Activated T-cell treated with anti-CD3 and anti-CD28 coated beads, Interleukin-2, amount 50 U/mL, for 72 hours (primary cell): ENCODE measurements around the gene EDAR. TPM values are rescaled to one million over a fixed set of nuclear protein-coding genes. Genes with fewer than 3 reads are reported as not detected.

Source experiments
- ATAC-seq, 2 donors: fragments of 150-1000 bp; cut with Tn5 transposase; replicated peaks in 1 of 2; 2 replicates each; pipeline ENCODE4 v1.10.0; 2021; ENCODE audit warnings: moderate library complexity in 2 of 2, mild to moderate bottlenecking in 1 of 2
- DNase-seq, 2 donors: peaks; one replicate each; pipeline ENCODE4 v3.0.0; 2021 to 2022; ENCODE audit warnings: mixed read lengths in 1 of 2
- H3K27ac Mint-ChIP-seq: one replicate; pipeline ENCODE4 v1.8.0; 2022; ENCODE audit warnings: mild to moderate bottlenecking, moderate library complexity, mixed read lengths
- H3K27me3 Mint-ChIP-seq: one replicate; pipeline ENCODE4 v1.8.0; 2022; ENCODE audit warnings: low read depth, mixed read lengths
- H3K36me3 Mint-ChIP-seq, 2 donors: one replicate each; pipeline ENCODE4 v1.8.0; 2022; ENCODE audit warnings: mixed read lengths in 2 of 2, mild to moderate bottlenecking in 1 of 2; ENCODE audit not compliant: insufficient read depth in 2 of 2
- H3K4me1 Mint-ChIP-seq: one replicate; pipeline ENCODE4 v1.8.0; 2022; ENCODE audit warnings: low read depth, mixed read lengths
- H3K4me3 Mint-ChIP-seq, 2 donors: one replicate each; pipeline ENCODE4 v1.8.0; 2022; ENCODE audit warnings: mild to moderate bottlenecking in 2 of 2, mixed read lengths in 2 of 2, moderate library complexity in 2 of 2
- H3K9me3 Mint-ChIP-seq, 2 donors: one replicate each; pipeline ENCODE4 v1.8.0; 2022; ENCODE audit warnings: mixed read lengths in 2 of 2
- total RNA-seq, 2 donors: library from RNA; stranded (reverse); gene quantifications; one replicate each; pipeline ENCODE4 v1.2.3, GENCODE V29; 2022

EDAR gene
- total RNA-seq, 2 donors from 2014 or later: 0.28 to 1.4 TPM

DNA sequence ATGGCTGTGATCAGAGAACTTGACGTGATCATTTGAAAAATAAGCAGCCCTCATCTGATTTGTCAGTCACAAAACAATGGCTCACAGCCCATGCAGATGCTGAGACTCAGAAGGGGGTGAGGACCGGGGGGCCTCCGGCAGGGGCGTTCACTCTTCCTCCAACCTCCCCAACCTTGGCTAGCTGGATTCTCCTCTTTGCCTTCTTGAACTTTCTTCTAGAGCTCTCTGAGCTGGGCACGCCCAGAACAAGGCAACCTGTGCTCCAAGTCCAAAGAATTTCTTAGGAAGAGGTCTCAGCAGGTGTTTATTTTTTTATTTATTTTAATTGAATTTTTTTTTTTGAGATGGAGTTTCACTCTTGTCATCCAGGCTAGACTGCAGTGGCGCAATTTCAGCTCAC lies 16.4 kb downstream of the EDAR start:
- H3K27ac Mint-ChIP-seq: no peak overlapping the region
- ATAC-seq: no peak
- no peaks in the 10 kb centered on the region for H3K27me3 Mint-ChIP-seq
- H3K4me3 Mint-ChIP-seq: no peak overlapping the region
- H3K4me1 Mint-ChIP-seq: peaks cover 68% of the 10 kb centered on the region
- H3K36me3 Mint-ChIP-seq: no peaks in the 10 kb centered on the region
- H3K9me3 Mint-ChIP-seq: no peaks in the 10 kb centered on the region
- no peak for DNase-seq

DNA sequence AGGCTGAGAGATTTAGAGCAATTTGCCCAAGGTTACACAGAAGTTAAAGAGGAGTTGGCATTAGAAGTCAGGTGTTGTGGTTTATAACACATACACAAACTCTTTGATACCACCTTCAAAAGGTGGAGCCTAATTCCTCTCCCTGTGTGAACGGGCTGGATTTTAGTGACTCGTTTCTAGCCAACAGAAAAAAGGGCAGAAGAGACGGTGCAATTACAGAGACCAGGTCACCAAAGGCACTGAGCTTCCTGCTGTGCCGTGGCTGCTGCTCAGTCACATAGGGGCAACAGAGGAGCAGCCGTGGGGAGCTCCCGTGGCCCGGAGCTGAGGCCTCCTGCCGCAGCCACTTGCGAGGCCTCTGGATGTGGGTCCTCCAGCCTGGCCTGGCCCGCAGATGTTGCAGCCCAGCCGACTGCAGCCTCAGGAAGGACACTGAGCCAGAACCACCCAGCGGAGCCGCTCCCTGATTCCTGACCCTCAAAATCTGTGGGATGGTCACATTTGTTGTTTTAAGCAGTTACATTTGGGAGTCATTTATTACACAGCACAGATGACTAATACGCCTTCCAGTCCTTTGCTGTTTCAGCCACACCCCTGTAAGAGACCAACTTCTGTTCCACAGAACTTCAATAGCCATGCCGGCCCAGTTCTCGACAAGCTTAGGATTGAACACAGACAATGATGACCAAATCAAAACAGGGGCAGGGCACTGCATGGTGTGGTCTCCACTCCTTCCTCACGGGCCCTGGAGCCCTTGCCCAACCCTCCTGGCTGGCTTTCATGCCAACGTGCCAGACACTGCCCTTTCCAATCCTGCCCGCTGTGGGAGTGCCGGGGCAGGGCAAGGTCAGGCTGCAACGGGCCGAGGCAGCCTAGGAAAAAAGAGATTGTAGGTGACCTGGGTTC lies 17.1 kb downstream of the EDAR start:
- DNase-seq (no peak), ATAC-seq (peak in 1 of 2 donors; percentile 37)
- H3K9me3 Mint-ChIP-seq: no peaks in the 10 kb centered on the region
- H3K27me3 Mint-ChIP-seq: no peaks in the 10 kb centered on the region
- H3K4me1 Mint-ChIP-seq: peaks cover 75% of the 10 kb centered on the region
- no peak overlapping the region for H3K4me3 Mint-ChIP-seq
- no peaks in the 10 kb centered on the region for H3K36me3 Mint-ChIP-seq
- no peak overlapping the region for H3K27ac Mint-ChIP-seq

DNA sequence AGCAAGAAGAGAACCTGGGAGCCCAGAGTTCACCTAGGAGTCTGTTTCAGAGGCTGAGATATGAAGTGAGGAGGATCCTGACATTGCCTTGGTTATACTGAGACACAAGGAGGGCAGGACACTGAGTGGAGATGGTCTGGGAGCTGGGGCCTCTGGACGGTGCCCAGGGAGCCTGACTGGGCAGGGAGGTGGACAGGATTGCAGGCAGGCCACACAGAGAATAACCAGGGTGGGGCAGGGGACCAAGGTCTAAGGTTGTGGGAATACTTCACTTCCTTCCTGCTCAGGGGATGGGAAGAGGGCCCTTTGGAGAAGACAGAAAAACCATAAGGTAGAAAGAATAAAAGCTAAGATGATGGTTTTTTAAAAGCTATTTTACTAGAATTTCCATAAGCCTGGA lies 18.7 kb downstream of the EDAR start:
- Mint-ChIP-seq H3K4me3 (no peak overlapping the region), H3K4me1 (peaks cover 81% of the 10 kb centered on the region), H3K27ac (no peak overlapping the region), H3K9me3 (no peaks in the 10 kb centered on the region), H3K27me3 (no peaks in the 10 kb centered on the region), H3K36me3 (no peaks in the 10 kb centered on the region)
- DNase-seq (no peak), ATAC-seq (no peak)

GRCh38 chr2:108969856-108970255 lies 19.2 kb downstream of the EDAR start:
- Mint-ChIP-seq H3K4me3 (no peak overlapping the region), H3K9me3 (no peaks in the 10 kb centered on the region), H3K36me3 (no peaks in the 10 kb centered on the region), H3K27me3 (no peaks in the 10 kb centered on the region), H3K4me1 (peaks cover 81% of the 10 kb centered on the region), H3K27ac (no peak overlapping the region)
- DNase-seq: no peak
- no peak for ATAC-seq

- no peak overlapping the region for H3K4me3 Mint-ChIP-seq
- ATAC-seq (peak; percentile 45), DNase-seq (no peak)
- H3K36me3 Mint-ChIP-seq: no peaks in the 10 kb centered on the region
- peaks cover 86% of the 10 kb centered on the region for H3K4me1 Mint-ChIP-seq
- no peaks in the 10 kb centered on the region for H3K27me3 Mint-ChIP-seq
- no peaks in the 10 kb centered on the region for H3K9me3 Mint-ChIP-seq
- H3K27ac Mint-ChIP-seq: no peak overlapping the region
Measured at GRCh38 chr2:108968619-108969018, 20.4 kb downstream of the EDAR start.

GRCh38 chr2:108967757-108968156 lies 21.3 kb downstream of the EDAR start:
- no peaks in the 10 kb centered on the region for H3K27me3 Mint-ChIP-seq
- no peaks in the 10 kb centered on the region for H3K36me3 Mint-ChIP-seq
- ATAC-seq (peak; percentile 62 to 67), DNase-seq (no peak)
- H3K9me3 Mint-ChIP-seq: no peaks in the 10 kb centered on the region
- no peak overlapping the region for H3K27ac Mint-ChIP-seq
- peak overlapping the region; percentile 7 to 54 for H3K4me3 Mint-ChIP-seq
- H3K4me1 Mint-ChIP-seq: peaks cover 93% of the 10 kb centered on the region

- H3K9me3 Mint-ChIP-seq: no peaks in the 10 kb centered on the region
- ATAC-seq (peak; percentile 48 to 71), DNase-seq (peak in 1 of 2 donors; percentile 39)
- peak overlapping the region; percentile 13 for H3K27ac Mint-ChIP-seq
- H3K4me1 Mint-ChIP-seq: peaks cover 76% of the 10 kb centered on the region
- H3K4me3 Mint-ChIP-seq: peak overlapping the region; percentile 9 to 45
- H3K27me3 Mint-ChIP-seq: no peaks in the 10 kb centered on the region
- no peaks in the 10 kb centered on the region for H3K36me3 Mint-ChIP-seq
Measured at GRCh38 chr2:108965540-108966289, 23.3 kb downstream of the EDAR start.

DNA sequence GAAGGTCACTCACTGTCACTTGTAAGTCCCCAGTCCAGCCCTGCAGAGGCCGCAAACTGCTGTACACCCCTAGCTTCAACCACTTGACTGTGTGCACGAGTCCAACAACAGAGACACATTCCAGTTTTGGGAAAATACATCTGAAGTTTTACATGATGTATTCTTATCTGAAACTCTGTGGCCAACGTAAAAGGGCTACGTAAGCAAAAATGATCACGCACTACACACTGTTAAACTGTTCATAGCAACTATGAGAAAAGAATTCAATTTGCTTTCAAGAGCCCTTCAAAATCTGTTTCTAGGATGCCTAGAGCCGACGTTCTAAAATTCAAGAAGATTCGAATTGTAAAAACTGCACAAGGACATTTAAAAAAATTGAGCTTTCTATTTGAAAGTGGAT lies 26.0 kb downstream of the EDAR start:
- Mint-ChIP-seq H3K27me3 (no peaks in the 10 kb centered on the region), H3K36me3 (no peaks in the 10 kb centered on the region), H3K9me3 (no peaks in the 10 kb centered on the region), H3K4me3 (peak overlapping the region in 1 of 2 donors; percentile 33), H3K4me1 (peaks cover 74% of the 10 kb centered on the region), H3K27ac (no peak overlapping the region)
- ATAC-seq (no peak), DNase-seq (no peak)

DNA sequence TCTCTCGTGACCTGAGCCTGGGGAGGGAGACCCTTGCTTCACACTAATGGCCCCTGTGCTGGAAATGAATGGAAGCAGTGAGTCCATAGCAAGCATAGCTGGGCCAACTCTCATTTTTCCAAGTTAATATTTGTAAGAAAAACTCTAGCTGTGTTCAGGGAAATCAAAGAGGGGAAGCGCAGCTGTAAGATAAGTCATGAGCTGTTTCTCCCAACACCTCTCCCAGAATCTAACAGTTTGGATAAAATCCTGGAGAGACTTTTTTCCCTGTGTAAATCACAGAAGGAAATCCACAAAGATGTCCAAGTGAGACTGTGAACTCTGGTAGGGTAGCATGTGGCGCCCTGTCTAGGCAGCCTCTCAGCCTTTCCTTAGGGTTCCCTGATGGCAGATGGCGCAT lies 27.2 kb downstream of the EDAR start:
- H3K9me3 Mint-ChIP-seq: no peaks in the 10 kb centered on the region
- no peak overlapping the region for H3K4me3 Mint-ChIP-seq
- ATAC-seq: no peak
- H3K27ac Mint-ChIP-seq: no peak overlapping the region
- peaks cover 75% of the 10 kb centered on the region for H3K4me1 Mint-ChIP-seq
- no peak for DNase-seq
- no peaks in the 10 kb centered on the region for H3K27me3 Mint-ChIP-seq
- no peaks in the 10 kb centered on the region for H3K36me3 Mint-ChIP-seq

DNA sequence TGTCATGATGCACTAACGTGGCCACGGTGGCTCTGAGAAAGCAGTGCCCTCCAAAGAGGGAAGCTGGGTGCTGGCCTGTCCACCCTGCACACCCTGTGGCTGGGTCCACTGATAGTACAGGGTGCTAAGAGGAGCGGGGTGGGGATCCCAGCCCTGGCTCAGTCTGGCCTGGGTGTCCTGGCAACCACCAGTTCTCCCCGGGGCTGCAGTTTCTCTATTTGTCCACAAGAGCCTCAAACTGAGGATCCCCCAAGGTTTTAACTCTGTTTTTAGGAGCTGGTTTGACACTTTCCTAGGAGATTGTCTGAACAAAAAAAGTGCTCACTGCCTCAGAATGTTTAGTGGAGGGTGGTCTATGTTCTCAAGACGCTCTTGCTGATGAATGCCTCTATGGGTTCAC lies 29.0 kb downstream of the EDAR start:
- no peaks in the 10 kb centered on the region for H3K27me3 Mint-ChIP-seq
- no peaks in the 10 kb centered on the region for H3K9me3 Mint-ChIP-seq
- no peak overlapping the region for H3K4me3 Mint-ChIP-seq
- H3K4me1 Mint-ChIP-seq: peaks cover 62% of the 10 kb centered on the region
- ATAC-seq (peak in 1 of 2 donors; percentile 53), DNase-seq (no peak)
- no peaks in the 10 kb centered on the region for H3K36me3 Mint-ChIP-seq
- H3K27ac Mint-ChIP-seq: no peak overlapping the region

- H3K4me3 Mint-ChIP-seq: no peak overlapping the region
- DNase-seq (no peak), ATAC-seq (peak in 1 of 2 donors; percentile 29)
- H3K27ac Mint-ChIP-seq: no peak overlapping the region
- H3K36me3 Mint-ChIP-seq: no peaks in the 10 kb centered on the region
- peaks cover 56% of the 10 kb centered on the region for H3K4me1 Mint-ChIP-seq
- H3K9me3 Mint-ChIP-seq: no peaks in the 10 kb centered on the region
- no peaks in the 10 kb centered on the region for H3K27me3 Mint-ChIP-seq
Measured at GRCh38 chr2:108959401-108959800, 29.6 kb downstream of the EDAR start.

DNA sequence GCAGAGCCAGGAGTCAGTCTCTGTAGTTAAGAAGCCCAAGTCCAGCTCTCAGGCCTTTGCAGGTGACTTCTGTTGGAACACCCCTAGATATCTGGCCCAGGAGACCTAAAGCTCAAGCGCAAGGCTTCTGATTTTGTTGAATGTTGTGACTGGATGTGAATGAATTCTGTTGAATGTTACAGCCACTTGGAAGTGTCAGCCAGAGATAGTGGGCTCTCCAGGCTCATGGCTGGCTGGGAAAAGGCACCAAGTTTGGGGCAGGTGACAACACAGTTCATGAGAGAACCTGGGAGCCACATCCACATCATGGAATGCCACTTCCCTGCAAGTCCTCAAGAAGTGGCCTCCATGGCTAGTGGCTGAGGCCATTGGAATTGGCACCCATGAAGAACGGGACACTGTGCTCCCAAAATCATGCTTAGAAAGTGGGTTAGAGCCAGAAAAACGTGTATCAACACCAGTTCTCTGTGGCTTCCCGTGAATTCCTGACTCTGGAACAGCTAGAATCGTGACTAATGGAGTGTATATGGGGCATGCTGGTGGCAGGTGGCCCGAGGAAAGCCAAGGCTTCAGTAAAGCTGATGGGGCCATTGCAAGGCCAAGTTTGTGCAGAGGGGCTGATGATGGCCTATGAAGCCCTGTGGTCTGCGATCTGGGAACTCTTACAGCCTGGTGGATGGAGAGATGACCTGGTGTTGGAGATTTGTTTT lies 30.2 kb downstream of the EDAR start:
- DNase-seq (no peak), ATAC-seq (no peak)
- Mint-ChIP-seq H3K4me1 (peaks cover 50% of the 10 kb centered on the region), H3K9me3 (no peaks in the 10 kb centered on the region), H3K27me3 (no peaks in the 10 kb centered on the region), H3K4me3 (peak overlapping the region; percentile 79 to 83), H3K36me3 (no peaks in the 10 kb centered on the region), H3K27ac (peak overlapping the region; percentile 4)

DNA sequence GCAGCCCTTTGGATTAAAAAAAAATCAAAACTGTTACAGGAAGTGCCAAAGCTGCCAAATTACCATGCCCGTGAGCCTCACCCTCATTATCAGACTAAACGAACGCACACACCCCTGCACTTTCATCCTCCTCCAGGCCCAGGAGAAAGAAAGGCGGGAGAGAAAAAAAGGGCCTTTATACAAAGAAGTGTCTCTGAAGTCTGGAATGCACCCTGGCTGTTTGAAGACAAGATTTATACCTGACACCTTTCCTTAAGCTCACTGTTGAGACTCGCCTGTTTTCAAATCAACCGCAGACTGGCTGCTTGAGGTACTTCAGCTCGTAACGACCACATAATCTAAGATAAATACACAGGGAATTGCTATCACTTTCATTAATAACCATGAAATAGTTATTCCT lies 31.0 kb downstream of the EDAR start:
- Mint-ChIP-seq H3K4me1 (peaks cover 43% of the 10 kb centered on the region), H3K27ac (peak overlapping the region; percentile 91), H3K9me3 (peaks cover 0 to 5% of the 10 kb centered on the region in 2 donors), H3K36me3 (peaks cover 0 to 3% of the 10 kb centered on the region in 2 donors), H3K4me3 (peak overlapping the region; percentile 79 to 83), H3K27me3 (no peaks in the 10 kb centered on the region)
- ATAC-seq (no peak), DNase-seq (no peak)
